Measurements from ENCODE around the gene DSCAML1.

DSCAML1 gene

DNA sequence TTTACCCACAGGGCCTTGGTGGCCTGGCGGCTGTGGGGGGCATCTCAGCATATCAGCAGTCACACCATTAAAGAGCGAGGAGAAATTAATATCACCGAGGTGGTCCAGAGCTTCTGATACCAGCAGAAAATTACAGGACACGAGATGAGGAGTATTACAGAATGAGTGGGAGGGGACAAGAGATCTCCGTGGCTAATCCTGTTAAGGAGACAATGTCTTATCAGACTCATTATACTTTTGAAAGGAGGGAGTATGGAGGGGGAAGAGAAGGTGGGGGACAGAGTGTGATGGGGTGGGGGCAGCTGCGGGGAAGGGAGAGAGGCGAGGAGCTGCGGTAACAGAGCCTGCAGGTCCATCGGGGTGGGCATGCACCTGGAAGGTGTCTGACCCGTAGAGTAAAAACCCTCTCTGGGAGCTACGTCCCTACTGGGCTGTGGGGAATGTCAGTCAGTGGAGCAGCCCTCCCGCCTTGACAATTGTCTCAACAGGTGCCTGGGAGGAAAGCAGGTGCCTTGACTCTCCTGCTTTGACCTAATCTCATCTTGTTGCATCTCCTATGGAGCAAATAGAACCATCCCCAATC, 245.2 kb downstream of the DSCAML1 start:
- Histone ChIP-seq H3K4me2 (ENCODE audit: low read length) (no peak overlapping the region), H3K9me2 (ENCODE audit: low read depth, low read length) (no peaks in the 10 kb centered on the region), H4K20me1 (ENCODE audit: insufficient read depth, low read length) (no peaks in the 10 kb centered on the region), H3K9ac (ENCODE audit: low read length) (no peak overlapping the region), H3K79me2 (ENCODE audit: insufficient read depth, low read length) (no peaks in the 10 kb centered on the region), H3K4me1 (ENCODE audit: insufficient read depth, low read length, severe bottlenecking) (no peaks in the 10 kb centered on the region), H3K4me3 (ENCODE audit: low read depth, low read length, poor library complexity, severe bottlenecking) (no peak overlapping the region), H3F3A (ENCODE audit: insufficient read depth, low read length) (no peaks in the 10 kb centered on the region), H3K36me3 (ENCODE audit: insufficient read depth, low read length) (no peaks in the 10 kb centered on the region), H3K9me3 (ENCODE audit: low read length) (no peaks in the 10 kb centered on the region), H2AFZ (ENCODE audit: low read length) (no peak overlapping the region), H3K27ac (ENCODE audit: low read depth, low read length, poor library complexity, severe bottlenecking) (no peak overlapping the region), H3K27me3 (ENCODE audit: insufficient read depth, low read length) (no peaks in the 10 kb centered on the region)
- TF ChIP-seq CTCF (IDR thresholded peaks at IDR 0.05; ENCODE audit: low read length), result no peak
- no peak for TF ChIP-seq EZH2 (IDR thresholded peaks at IDR 0.05; ENCODE audit: borderline replicate concordance, low read length)

DNA sequence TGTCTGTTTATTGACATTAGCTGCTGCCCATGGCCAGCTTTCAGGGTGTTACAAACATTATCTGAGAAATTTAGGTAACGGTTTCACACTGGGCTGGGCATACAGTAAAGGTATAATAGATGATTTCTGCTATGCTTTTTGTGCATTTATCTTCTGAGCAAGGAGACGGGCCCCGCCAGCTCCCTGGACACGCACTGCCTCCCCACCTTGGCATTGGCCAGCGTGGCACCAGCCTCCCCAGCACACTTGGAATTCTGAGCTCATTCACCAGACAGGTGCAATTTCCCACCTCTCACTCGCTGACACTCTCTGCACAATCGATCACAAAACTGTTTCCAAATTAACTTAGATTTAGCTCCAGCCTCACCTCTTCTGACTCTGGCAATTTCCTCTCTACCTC, 246.6 kb downstream of the DSCAML1 start:
- Histone ChIP-seq H4K20me1 (ENCODE audit: insufficient read depth, low read length) (no peaks in the 10 kb centered on the region), H3F3A (ENCODE audit: insufficient read depth, low read length) (no peaks in the 10 kb centered on the region), H3K9me2 (ENCODE audit: low read depth, low read length) (no peaks in the 10 kb centered on the region), H3K27me3 (ENCODE audit: insufficient read depth, low read length) (no peaks in the 10 kb centered on the region), H3K4me3 (ENCODE audit: low read depth, low read length, poor library complexity, severe bottlenecking) (no peak overlapping the region), H3K4me1 (ENCODE audit: insufficient read depth, low read length, severe bottlenecking) (no peaks in the 10 kb centered on the region), H3K9ac (ENCODE audit: low read length) (no peak overlapping the region), H3K79me2 (ENCODE audit: insufficient read depth, low read length) (no peaks in the 10 kb centered on the region), H3K36me3 (ENCODE audit: insufficient read depth, low read length) (no peaks in the 10 kb centered on the region), H3K4me2 (ENCODE audit: low read length) (no peak overlapping the region), H3K9me3 (ENCODE audit: low read length) (no peaks in the 10 kb centered on the region), H2AFZ (ENCODE audit: low read length) (no peak overlapping the region), H3K27ac (ENCODE audit: low read depth, low read length, poor library complexity, severe bottlenecking) (no peak overlapping the region)
- TF ChIP-seq CTCF (IDR thresholded peaks at IDR 0.05; ENCODE audit: low read length) (no peak), EZH2 (IDR thresholded peaks at IDR 0.05; ENCODE audit: borderline replicate concordance, low read length) (no peak)

GRCh38 chr11:117549417-117549816, 247.6 kb downstream of the DSCAML1 start:
- H3K4me2 ChIP-seq (ENCODE audit: low read length), result no peak overlapping the region
- no peak overlapping the region for H2AFZ ChIP-seq (ENCODE audit: low read length)
- no peaks in the 10 kb centered on the region for H3K79me2 ChIP-seq (ENCODE audit: insufficient read depth, low read length)
- H3K9me2 ChIP-seq (ENCODE audit: low read depth, low read length), result no peaks in the 10 kb centered on the region
- H3F3A ChIP-seq (ENCODE audit: insufficient read depth, low read length), result no peaks in the 10 kb centered on the region
- H4K20me1 ChIP-seq (ENCODE audit: insufficient read depth, low read length), result no peaks in the 10 kb centered on the region
- no peaks in the 10 kb centered on the region for H3K4me1 ChIP-seq (ENCODE audit: insufficient read depth, low read length, severe bottlenecking)
- H3K9me3 ChIP-seq (ENCODE audit: low read length), result no peaks in the 10 kb centered on the region
- TF ChIP-seq CTCF (IDR thresholded peaks at IDR 0.05; ENCODE audit: low read length) (no peak), EZH2 (IDR thresholded peaks at IDR 0.05; ENCODE audit: borderline replicate concordance, low read length) (no peak)
- no peak overlapping the region for H3K4me3 ChIP-seq (ENCODE audit: low read depth, low read length, poor library complexity, severe bottlenecking)
- H3K27me3 ChIP-seq (ENCODE audit: insufficient read depth, low read length), result no peaks in the 10 kb centered on the region
- no peak overlapping the region for H3K27ac ChIP-seq (ENCODE audit: low read depth, low read length, poor library complexity, severe bottlenecking)
- no peak overlapping the region for H3K9ac ChIP-seq (ENCODE audit: low read length)
- no peaks in the 10 kb centered on the region for H3K36me3 ChIP-seq (ENCODE audit: insufficient read depth, low read length)

Measured in OCI-LY1 (cell line).